ENCODE measurements around the gene REXO4.

The REXO4 gene

DNA sequence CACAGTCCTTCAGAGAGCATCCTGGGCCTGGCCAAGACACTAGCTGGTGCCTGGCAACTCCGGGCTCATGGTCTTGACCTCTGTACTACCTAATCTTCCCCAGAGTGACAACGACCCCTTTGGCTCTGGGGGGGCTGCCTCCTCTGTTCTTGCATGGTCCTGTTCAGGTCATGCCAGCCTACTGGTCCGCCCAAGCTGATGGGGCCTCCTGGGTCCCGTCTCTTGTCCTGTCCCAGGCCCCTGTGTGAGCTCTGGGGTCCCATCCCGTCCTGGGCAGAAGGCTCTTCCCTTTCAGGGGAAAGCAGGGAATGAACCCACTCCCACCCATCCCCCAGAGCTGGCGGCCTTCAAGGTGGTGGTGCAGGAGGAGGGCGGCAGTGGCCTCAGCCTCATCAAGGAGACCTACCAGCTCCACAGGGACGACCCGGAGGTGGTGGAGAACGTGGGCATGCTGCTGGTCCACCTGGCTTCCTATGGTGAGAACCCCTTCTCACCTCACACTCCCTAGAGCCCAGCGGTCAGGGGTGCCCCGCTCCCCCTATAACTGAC lies 13.3 kb downstream of the REXO4 start:
- H3K9ac ChIP-seq = peak overlapping the region in 2 of 11 experiments; percentile 14 to 41; a peak in 1 of 22 replicates
- H3K36me3 ChIP-seq = peaks cover 57 to 91% (median 77%) of the 10 kb centered on the region in 11 experiments
- H3K27me3 ChIP-seq = no peaks in the 10 kb centered on the region
- no peak overlapping the region for H3K4me3 ChIP-seq
- H3K4me1 ChIP-seq = peaks cover 0 to 12% (median 0%) of the 10 kb centered on the region in 10 experiments; a peak in 5 of 20 replicates
- no peak for TF ChIP-seq Cebpa-rat (IDR thresholded peaks at IDR 0.05)
- no peaks in the 10 kb centered on the region for H3K9me3 ChIP-seq (replicated peaks in 1 of 11)
- H3K4me2 ChIP-seq = no peak overlapping the region
- no peak overlapping the region for H3K27ac ChIP-seq
- peaks cover 0 to 87% (median 63%) of the 10 kb centered on the region in 11 experiments; a peak in 20 of 22 replicates for H4K20me1 ChIP-seq

DNA sequence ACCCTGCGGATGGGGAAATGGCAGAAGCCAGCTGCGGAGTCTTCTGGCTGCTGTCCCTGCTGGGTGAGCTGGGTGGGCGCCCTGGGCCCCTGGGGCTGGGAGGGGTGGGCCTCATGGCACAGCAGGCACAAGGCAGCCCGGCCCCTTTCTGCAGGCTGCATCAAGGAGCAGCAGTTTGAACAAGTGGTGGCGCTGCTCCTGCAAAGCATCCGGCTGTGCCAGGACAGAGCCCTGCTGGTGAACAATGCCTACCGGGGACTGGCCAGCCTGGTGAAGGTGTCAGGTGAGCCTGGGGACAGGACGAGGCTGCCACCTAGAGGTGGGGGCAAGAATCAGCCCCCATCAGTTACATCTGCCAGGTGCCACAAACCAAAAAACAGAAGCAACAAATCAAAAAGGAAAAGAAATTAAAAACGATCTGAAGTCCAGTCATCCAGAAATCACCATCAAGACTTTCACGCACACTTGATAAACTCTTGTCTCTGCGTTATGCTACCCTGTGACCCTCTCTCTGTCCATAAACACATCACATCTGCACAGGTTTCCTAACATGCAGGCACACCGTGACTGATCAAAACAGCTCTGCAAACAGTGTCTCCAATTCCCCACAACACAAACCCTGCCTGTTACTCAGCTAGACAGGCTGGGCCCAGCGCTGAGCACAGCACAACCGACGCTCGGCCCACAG lies 13.9 kb downstream of the REXO4 start:
- Histone ChIP-seq H4K20me1 (peaks cover 0 to 91% (median 62%) of the 10 kb centered on the region in 11 experiments; a peak in 20 of 22 replicates), H3K4me2 (no peak overlapping the region), H3K9me3 (replicated peaks in 1 of 11) (no peaks in the 10 kb centered on the region), H3K4me1 (peaks cover 0 to 12% (median 0%) of the 10 kb centered on the region in 10 experiments; a peak in 5 of 20 replicates), H3K9ac (peak overlapping the region in 2 of 11 experiments; percentile 14 to 41; a peak in 1 of 22 replicates), H3K4me3 (no peak overlapping the region), H3K36me3 (peaks cover 51 to 85% (median 71%) of the 10 kb centered on the region in 11 experiments), H3K27me3 (no peaks in the 10 kb centered on the region), H3K27ac (no peak overlapping the region)
- TF ChIP-seq Cebpa-rat (IDR thresholded peaks at IDR 0.05) = no peak

DNA sequence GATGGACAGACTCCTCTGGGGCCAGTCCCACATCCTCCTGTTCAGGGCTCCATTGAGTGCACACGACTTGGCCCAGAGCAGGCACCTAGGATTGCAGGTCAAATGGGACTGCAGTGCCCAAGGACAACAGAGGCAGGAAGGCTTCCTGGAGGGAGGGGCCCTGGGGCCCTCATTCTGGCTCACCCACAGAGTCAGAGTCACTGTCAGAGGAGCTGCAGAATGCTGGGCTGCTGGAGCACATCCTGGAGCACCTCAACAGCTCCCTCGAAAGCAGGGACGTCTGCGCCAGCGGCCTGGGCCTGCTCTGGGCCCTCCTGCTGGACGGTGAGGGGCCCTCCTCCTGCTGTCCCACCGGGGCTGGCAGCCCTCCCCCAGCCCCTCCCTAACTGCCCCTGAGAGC lies 15.1 kb downstream of the REXO4 start:
- H3K27ac ChIP-seq = no peak overlapping the region
- no peak overlapping the region for H3K4me2 ChIP-seq
- peaks cover 0 to 94% (median 53%) of the 10 kb centered on the region in 11 experiments; a peak in 20 of 22 replicates for H4K20me1 ChIP-seq
- no peaks in the 10 kb centered on the region for H3K9me3 ChIP-seq (replicated peaks in 1 of 11)
- TF ChIP-seq Cebpa-rat (IDR thresholded peaks at IDR 0.05) = no peak
- no peaks in the 10 kb centered on the region for H3K27me3 ChIP-seq
- H3K4me1 ChIP-seq = peaks cover 0 to 16% (median 3%) of the 10 kb centered on the region in 10 experiments; a peak in 13 of 20 replicates
- H3K4me3 ChIP-seq = no peak overlapping the region
- peaks cover 39 to 73% (median 59%) of the 10 kb centered on the region in 11 experiments for H3K36me3 ChIP-seq
- peak overlapping the region in 1 of 11 experiments; percentile 17; a peak in 1 of 22 replicates for H3K9ac ChIP-seq

DNA sequence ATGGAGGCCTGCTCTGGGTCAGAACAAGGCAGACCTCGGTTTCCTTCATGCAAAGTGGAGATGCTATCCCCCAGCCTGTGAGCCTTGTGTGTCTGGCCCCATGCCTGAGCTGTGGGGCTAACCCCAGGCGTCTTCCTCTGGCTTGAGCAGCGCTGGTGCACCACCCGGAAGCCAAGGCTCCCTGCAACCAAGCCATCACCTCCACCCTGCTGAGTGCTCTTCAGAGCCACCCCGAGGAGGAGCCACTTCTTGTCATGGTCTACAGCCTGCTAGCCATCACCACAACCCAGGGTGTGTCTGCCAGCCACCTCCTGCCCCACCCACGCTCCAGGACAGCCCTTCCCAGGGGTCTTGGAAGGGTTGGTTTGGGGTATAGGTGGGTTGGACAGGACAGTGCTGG lies 16.2 kb downstream of the REXO4 start:
- no peak for TF ChIP-seq Cebpa-rat (IDR thresholded peaks at IDR 0.05)
- no peak overlapping the region for H3K9ac ChIP-seq
- H3K4me2 ChIP-seq = no peak overlapping the region
- H3K36me3 ChIP-seq = peaks cover 31 to 62% (median 49%) of the 10 kb centered on the region in 11 experiments
- H3K9me3 ChIP-seq (replicated peaks in 1 of 11) = no peaks in the 10 kb centered on the region
- peaks cover 0 to 16% (median 8%) of the 10 kb centered on the region in 10 experiments; a peak in 14 of 20 replicates for H3K4me1 ChIP-seq
- no peaks in the 10 kb centered on the region for H3K27me3 ChIP-seq
- no peak overlapping the region for H3K27ac ChIP-seq
- H3K4me3 ChIP-seq = no peak overlapping the region
- H4K20me1 ChIP-seq = peaks cover 0 to 96% (median 42%) of the 10 kb centered on the region in 11 experiments; a peak in 20 of 22 replicates

DNA sequence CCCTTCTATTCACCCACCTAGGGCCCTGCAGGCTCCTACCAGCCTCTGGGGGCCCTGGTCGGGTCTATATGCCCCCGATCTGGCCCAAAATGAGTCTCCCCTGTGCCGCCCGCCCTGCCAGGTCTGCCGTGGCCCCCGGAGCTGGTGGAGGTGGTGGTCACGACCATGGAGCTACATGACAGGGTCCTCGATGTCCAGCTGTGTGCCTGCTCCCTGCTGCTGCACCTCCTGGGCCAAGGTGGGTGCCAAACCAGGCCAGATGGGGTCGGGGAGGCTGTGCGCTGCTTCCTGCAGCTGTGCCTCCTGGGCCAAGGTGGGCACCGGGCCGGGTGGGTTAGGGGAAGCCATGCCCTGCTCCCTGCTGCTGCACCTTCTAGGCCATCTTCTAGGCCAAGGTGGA lies 17.5 kb downstream of the REXO4 start:
- no peak for TF ChIP-seq Cebpa-rat (IDR thresholded peaks at IDR 0.05)
- H4K20me1 ChIP-seq = peaks cover 0 to 88% (median 32%) of the 10 kb centered on the region in 11 experiments; a peak in 18 of 22 replicates
- no peak overlapping the region for H3K27ac ChIP-seq
- no peak overlapping the region for H3K4me2 ChIP-seq
- H3K4me3 ChIP-seq = no peak overlapping the region
- H3K27me3 ChIP-seq = no peaks in the 10 kb centered on the region
- H3K9me3 ChIP-seq (replicated peaks in 1 of 11) = no peaks in the 10 kb centered on the region
- peaks cover 18 to 49% (median 37%) of the 10 kb centered on the region in 11 experiments for H3K36me3 ChIP-seq
- H3K9ac ChIP-seq = no peak overlapping the region
- H3K4me1 ChIP-seq = peaks cover 0 to 16% (median 7%) of the 10 kb centered on the region in 10 experiments; a peak in 11 of 20 replicates

DNA sequence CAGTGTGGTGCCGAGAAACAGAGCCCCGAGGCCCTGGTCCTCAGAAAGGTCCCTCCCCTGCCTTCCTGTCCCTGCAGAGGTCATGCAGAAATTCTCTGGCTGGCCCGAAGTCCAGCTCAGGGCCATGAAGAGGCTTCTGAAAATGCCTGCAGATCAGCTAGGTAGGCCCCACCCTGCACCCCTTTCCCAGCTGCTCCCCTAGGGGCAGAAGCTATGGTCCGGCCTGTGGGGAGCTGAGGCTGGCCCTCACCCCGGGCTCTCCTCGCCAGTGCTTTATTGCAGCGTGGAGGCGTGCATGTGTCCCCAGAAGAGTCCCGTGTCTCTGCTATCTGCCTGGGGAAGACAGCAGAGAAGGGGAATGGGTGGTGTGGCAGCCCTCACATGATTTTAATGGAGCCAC lies 19.9 kb downstream of the REXO4 start:
- no peak for TF ChIP-seq Cebpa-rat (IDR thresholded peaks at IDR 0.05)
- Histone ChIP-seq H3K4me1 (peaks cover 0 to 16% (median 7%) of the 10 kb centered on the region in 10 experiments; a peak in 10 of 20 replicates), H4K20me1 (peaks cover 0 to 76% (median 10%) of the 10 kb centered on the region in 11 experiments; a peak in 14 of 22 replicates), H3K27me3 (no peaks in the 10 kb centered on the region), H3K9me3 (replicated peaks in 1 of 11) (no peaks in the 10 kb centered on the region), H3K4me3 (no peak overlapping the region), H3K9ac (peak overlapping the region in 1 of 11 experiments; percentile 7; a peak in 2 of 22 replicates), H3K36me3 (peaks cover 3 to 26% (median 13%) of the 10 kb centered on the region in 11 experiments; a peak in 17 of 22 replicates), H3K4me2 (peak overlapping the region in 4 of 11 experiments; percentile 1 to 28 (median 14); a peak in 5 of 22 replicates), H3K27ac (no peak overlapping the region)

DNA sequence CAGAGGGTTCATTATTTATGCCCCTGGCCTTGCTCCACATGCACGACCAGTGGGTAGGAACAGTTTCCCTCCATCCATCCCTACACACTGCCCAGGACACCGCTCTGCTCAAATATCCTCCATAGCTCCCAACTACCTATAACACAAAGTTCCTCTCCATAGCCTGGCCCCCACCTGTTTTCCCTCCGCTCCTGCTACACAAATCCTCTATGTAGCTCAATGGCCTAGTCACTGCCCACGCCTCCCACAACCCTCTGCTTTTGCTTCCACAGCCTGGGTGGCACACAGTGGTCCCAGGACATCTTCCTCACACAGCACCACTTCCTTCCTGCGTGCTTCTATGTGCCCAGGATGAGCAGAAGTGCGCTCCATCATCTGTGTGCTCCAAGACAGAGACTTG lies 20.4 kb downstream of the REXO4 start:
- TF ChIP-seq Cebpa-rat (IDR thresholded peaks at IDR 0.05) = no peak
- H3K9ac ChIP-seq = peak overlapping the region in 1 of 11 experiments; percentile 7; a peak in 2 of 22 replicates
- H3K4me2 ChIP-seq = peak overlapping the region in 4 of 11 experiments; percentile 1 to 28 (median 14); a peak in 5 of 22 replicates

DNA sequence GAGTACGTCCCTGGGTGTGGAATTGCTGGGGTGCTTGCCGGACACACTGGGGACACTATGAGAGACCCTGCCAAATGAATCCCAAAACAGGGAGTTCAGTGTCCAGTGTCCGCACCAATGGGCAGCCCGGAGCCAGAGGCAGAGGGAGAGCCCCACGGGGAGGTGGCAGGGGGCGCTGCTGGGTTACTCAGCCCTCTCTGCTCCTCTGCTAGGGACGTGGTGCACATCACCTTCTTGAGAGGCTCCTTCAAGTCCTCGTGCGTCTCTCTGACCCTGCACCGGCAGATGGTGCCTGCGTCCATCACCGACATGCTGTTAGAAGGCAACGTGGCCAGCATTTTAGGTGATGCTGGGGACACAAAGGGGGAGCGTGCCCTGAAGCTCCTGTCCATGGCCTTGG lies 20.9 kb downstream of the REXO4 start:
- peaks cover 0 to 66% (median under 1%) of the 10 kb centered on the region in 11 experiments; a peak in 8 of 22 replicates for H4K20me1 ChIP-seq
- H3K9me3 ChIP-seq (replicated peaks in 1 of 11) = peaks cover 0 to 3% (median 0%) of the 10 kb centered on the region in 11 experiments; a peak in 5 of 22 replicates
- no peak overlapping the region for H3K9ac ChIP-seq
- H3K27me3 ChIP-seq = no peaks in the 10 kb centered on the region
- peaks cover 0 to 9% (median 7%) of the 10 kb centered on the region in 10 experiments; a peak in 10 of 20 replicates for H3K4me1 ChIP-seq
- no peak overlapping the region for H3K4me3 ChIP-seq
- H3K27ac ChIP-seq = no peak overlapping the region
- no peak overlapping the region; a peak in 1 of 22 replicates for H3K4me2 ChIP-seq
- no peak for TF ChIP-seq Cebpa-rat (IDR thresholded peaks at IDR 0.05)
- H3K36me3 ChIP-seq = peaks cover 0 to 17% (median 7%) of the 10 kb centered on the region in 11 experiments; a peak in 14 of 22 replicates

More for the DNA sequence above, 20.4 kb downstream of the REXO4 start:
- no peak overlapping the region for H3K27ac ChIP-seq
- no peaks in the 10 kb centered on the region for H3K27me3 ChIP-seq
- H3K36me3 ChIP-seq = peaks cover 0 to 20% (median 7%) of the 10 kb centered on the region in 11 experiments; a peak in 16 of 22 replicates
- peaks cover 0 to 13% (median 7%) of the 10 kb centered on the region in 10 experiments; a peak in 10 of 20 replicates for H3K4me1 ChIP-seq
- H3K4me3 ChIP-seq = no peak overlapping the region
- peaks cover 0 to 70% (median 4%) of the 10 kb centered on the region in 11 experiments; a peak in 8 of 22 replicates for H4K20me1 ChIP-seq
- no peaks in the 10 kb centered on the region for H3K9me3 ChIP-seq (replicated peaks in 1 of 11)
